ENCODE data around the gene MRPL30.

- no peak for TF ChIP-seq CEBPB (IDR thresholded peaks at IDR 0.05)
- no peak for TF ChIP-seq EP300 (IDR thresholded peaks at IDR 0.05; ENCODE audit: borderline replicate concordance)
- no peak for TF ChIP-seq REST (IDR thresholded peaks at IDR 0.05; ENCODE audit: low read depth)
Measured at GRCh38 chr2:99140056-99140859, 40.7 kb upstream of the MRPL30 start.

Measured in Ishikawa (cell line).